IPS-20b (cell line): ENCODE measurements around the gene UBE2C.

ENCODE experiments used
- H3K27ac ChIP-seq: one replicate; pipeline ENCODE4 v1.5.1; 2013; ENCODE audit warnings: low read length
- H3K27me3 ChIP-seq: 2 replicates; pipeline ENCODE4 v1.6.1; 2013; ENCODE audit warnings: mild to moderate bottlenecking, low read length, inconsistent platforms; ENCODE audit not compliant: insufficient read depth
- H3K36me3 ChIP-seq: 2 replicates; pipeline ENCODE4 v1.6.1; 2013; ENCODE audit warnings: low read depth, mild to moderate bottlenecking, inconsistent platforms, low read length, moderate library complexity; ENCODE audit not compliant: insufficient read depth
- H3K4me1 ChIP-seq: 2 replicates; pipeline ENCODE4 v1.6.1; 2013; ENCODE audit warnings: mild to moderate bottlenecking, control low read depth, inconsistent platforms, low read length, moderate library complexity; ENCODE audit not compliant: insufficient read depth
- H3K4me3 ChIP-seq: 2 replicates; pipeline ENCODE4 v1.5.1; 2013; ENCODE audit warnings: mild to moderate bottlenecking, low read length, inconsistent platforms
- H3K9ac ChIP-seq: 2 replicates; pipeline ENCODE4 v1.6.1; 2013; ENCODE audit warnings: low read depth, mild to moderate bottlenecking, inconsistent platforms, low read length, moderate library complexity
- H3K9me3 ChIP-seq: 2 replicates; pipeline ENCODE4 v1.6.1; 2013; ENCODE audit warnings: mild to moderate bottlenecking, low read depth, low read length, inconsistent platforms; ENCODE audit not compliant: insufficient read depth

Gene UBE2C

GRCh38 chr20:45863543-45864470, 51.4 kb downstream of the UBE2C start:
- no peaks in the 10 kb centered on the region for H3K27me3 ChIP-seq
- H3K9ac ChIP-seq, result no peak overlapping the region

GRCh38 chr20:45866454-45866853, 54.0 kb downstream of the UBE2C start:
- Histone ChIP-seq H3K9me3 (no peaks in the 10 kb centered on the region), H3K27ac (no peak overlapping the region), H3K36me3 (no peaks in the 10 kb centered on the region), H3K4me3 (no peak overlapping the region), H3K9ac (no peak overlapping the region), H3K27me3 (no peaks in the 10 kb centered on the region), H3K4me1 (no peaks in the 10 kb centered on the region)

More at GRCh38 chr20:45863543-45864470, 51.4 kb downstream of the UBE2C start:
- Histone ChIP-seq H3K36me3 (no peaks in the 10 kb centered on the region), H3K9me3 (no peaks in the 10 kb centered on the region), H3K4me1 (no peaks in the 10 kb centered on the region; the same call in 1 of the 2 replicates), H3K27ac (no peak overlapping the region), H3K4me3 (no peak overlapping the region)
